Esophagus muscularis mucosa (tissue), 4 donors: ENCODE measurements around the gene ZNF154.

Source experiments
- CTCF ChIP-seq, 3 experiments: fragments of 200-600 bp in 2 of 3; fragments of 450-650 bp in 1 of 3; sonication (generic) in 2 of 3; IDR thresholded peaks; one replicate each; pipeline ENCODE4 v1.5.1; 2017 to 2019; ENCODE audit warnings: antibody characterized with exemption in 3 of 3, mild to moderate bottlenecking in 2 of 3, moderate library complexity in 1 of 3
- EP300 ChIP-seq: sonication (generic); formaldehyde crosslinking; IDR thresholded peaks from one replicate; pipeline ENCODE4 v1.6.1; 2017; ENCODE audit warnings: antibody characterized with exemption
- POLR2A ChIP-seq: fragments of 450-650 bp; IDR thresholded peaks from one replicate; pipeline ENCODE4 v1.6.1; 2017; ENCODE audit warnings: antibody characterized with exemption, moderate library complexity, mild to moderate bottlenecking, low read depth

GRCh38 chr19:57748029-57748428 lies 39.0 kb upstream of the ZNF154 start:
- no peak for TF ChIP-seq EP300
- no peak for TF ChIP-seq CTCF (IDR thresholded peaks at IDR 0.05)
- no peak for TF ChIP-seq POLR2A
